GM19240 (cell line): ENCODE measurements around the gene HMCES.

Experiments
- DNase-seq: peaks from one replicate; pipeline ENCODE4 v3.0.0; 2011; ENCODE audit warnings: low spot score; ENCODE audit not compliant: insufficient read length

Gene HMCES

GRCh38 chr3:129304146-129304961 is 25.7 kb downstream of the HMCES start:
- DNase-seq = no peak

DNA sequence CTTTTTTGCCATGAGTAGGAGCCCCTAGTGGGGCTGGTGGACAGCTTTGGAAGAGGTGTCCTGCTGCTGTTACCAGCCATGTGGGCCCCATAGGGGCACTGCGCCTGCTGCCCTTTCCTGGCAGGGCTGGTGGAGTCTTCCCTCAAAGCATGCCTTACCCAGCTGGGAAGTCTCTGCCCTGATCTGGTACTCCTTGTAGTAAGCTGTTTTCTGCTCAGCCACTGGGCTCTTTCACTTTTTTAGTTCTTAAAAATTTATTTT is 26.2 kb downstream of the HMCES start:
- DNase-seq = no peak

DNA sequence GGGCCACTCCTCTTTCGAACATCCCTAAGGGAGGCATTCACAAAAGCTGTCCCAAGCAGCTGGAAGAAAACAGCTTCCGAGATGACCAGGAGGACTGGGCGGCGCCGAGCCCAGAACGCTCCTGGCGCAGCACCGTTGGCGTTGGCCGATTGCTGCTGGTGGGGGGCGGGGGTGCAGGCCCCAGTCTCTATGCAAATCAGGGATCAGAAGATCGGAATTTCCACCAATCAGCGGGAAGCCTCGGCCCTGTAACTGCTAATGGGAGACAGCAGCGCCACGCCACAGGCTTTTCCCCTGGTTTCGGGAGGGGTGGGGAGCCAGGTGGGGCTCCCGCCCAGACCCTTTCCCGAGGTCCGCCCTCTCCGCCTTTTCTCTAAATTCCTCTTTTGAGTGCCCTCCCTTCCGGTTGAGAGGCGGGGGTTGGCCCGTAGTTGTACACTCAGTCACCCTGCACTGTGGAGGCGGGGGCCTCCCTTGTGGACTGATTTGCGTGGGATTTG is 27.0 kb downstream of the HMCES start:
- no peak for DNase-seq

DNA sequence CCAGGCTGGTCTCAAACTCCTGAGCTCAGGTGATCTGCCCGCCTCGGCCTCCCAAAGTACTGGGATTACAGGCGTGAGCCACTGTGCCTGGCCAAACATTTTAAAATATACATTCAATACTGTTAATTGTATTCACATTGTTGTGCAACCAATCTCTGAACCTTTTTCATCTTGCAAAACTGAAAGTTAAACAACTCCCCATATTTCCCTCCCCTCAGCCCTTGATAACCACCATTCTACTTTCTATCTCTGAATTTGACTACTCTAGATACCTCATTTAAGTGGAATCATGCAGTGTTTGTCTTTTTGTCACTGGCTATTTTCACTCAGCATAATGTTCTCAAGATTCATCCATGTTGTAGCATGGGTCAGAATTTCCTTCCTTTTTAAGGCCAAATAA is 30.0 kb downstream of the HMCES start:
- no peak for DNase-seq

GRCh38 chr3:129310111-129311011 is 31.7 kb downstream of the HMCES start:
- DNase-seq = no peak

- no peak for DNase-seq
These were observed 32.6 kb downstream of the HMCES start for GRCh38 chr3:129311054-129311902.

- no peak for DNase-seq
These were observed 33.5 kb downstream of the HMCES start for GRCh38 chr3:129312021-129312639.

DNA sequence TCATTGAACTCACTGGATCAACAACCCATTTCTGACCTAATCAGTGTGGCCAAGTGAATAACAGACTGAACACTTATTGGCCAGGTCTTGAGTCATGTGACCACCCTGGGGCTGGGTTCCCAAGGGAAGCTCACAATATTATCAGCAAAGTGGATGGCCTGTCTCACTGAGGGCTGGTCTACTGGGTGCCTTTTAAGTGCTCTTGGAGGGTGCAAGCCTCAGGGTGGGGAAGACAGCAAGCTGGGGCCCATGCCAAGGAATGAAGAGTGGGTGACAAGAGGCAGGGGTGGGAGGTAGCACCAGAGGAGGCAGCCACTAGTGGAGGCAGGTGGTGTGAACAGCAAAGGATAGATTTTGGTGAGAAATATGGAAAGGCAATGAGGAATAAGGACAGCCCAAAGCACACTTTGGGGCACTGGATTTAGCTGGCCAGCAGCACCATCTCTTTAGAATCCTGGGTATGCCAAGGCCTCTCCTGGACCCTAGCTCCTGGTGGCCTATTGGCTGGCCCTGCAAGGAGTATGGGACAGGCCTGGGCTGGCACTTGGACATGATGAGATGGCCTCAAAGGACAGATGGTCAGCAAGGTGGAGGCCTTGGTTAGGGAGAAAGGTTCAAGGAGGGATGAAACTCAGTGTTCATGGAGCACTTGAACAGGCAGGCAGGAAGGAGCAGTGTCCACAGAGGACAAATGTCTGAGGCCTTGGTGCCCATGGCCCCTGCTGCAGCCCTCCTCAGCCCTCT is 34.2 kb downstream of the HMCES start:
- DNase-seq = no peak

DNA sequence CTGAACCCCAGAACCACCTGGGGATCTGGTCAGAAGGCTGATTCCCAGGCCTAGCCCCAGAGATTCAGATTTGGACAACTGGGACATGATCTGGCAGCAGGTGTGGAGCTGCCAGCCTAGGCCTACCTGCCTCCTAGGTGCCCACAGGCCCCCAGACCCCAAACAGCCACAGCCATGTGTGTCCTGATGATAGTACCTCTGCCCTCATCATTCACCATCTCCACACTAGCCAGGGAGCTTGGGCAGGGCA is 34.7 kb downstream of the HMCES start:
- no peak for DNase-seq

GRCh38 chr3:129313665-129314385 is 35.2 kb downstream of the HMCES start:
- DNase-seq = no peak

- DNase-seq = peak; percentile 57
These were observed 35.9 kb downstream of the HMCES start for GRCh38 chr3:129314386-129315222.

GRCh38 chr3:129315223-129315997 is 36.7 kb downstream of the HMCES start:
- no peak for DNase-seq

DNA sequence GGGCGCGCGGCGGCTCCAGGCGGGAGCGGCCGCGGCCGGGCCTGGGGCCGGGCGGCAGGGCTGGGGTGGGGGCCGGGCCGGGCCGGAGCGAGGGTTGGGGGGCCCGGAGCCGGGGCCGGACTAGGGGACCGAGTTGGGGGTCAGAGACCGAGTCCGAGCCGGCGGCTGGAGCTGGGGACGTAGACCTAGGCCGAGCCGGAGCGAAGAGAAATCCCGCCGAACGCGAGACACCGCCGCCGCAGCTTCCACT is 37.3 kb downstream of the HMCES start:
- DNase-seq = no peak

- DNase-seq = peak; percentile 59
These were observed 37.8 kb downstream of the HMCES start for GRCh38 chr3:129316248-129317013.

GRCh38 chr3:129317014-129317771 is 38.5 kb downstream of the HMCES start:
- DNase-seq = no peak

DNA sequence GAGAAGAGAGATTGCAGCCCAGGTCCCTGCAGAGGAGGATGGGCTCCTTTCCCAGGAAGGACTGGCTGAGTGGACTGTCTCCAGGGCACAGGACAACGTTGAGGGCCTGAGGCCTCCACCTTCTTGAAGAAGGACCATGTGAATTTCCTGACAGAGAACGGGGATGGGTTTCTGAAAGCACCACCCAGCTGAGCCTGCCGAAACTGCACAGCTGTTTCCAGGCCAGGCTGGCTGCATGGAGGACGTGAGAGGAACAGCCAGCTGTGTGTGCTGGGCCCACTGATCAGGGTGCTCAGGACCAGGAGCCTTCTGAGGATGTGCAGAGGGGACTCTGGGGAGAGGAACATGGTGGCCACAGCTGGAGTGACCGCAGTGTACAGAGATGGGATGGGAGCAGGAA is 39.2 kb downstream of the HMCES start:
- DNase-seq = no peak

- no peak for DNase-seq
These were observed 40.3 kb downstream of the HMCES start for GRCh38 chr3:129318921-129319320.
